RWPE2 (cell line): ENCODE results near the gene SEMA6C.
"Not testable (repeated sequence)": the region's sequence is repeated elsewhere in the genome, so short reads cannot be mapped to it uniquely, and the experiment has no call there.

Source experiments
- ATAC-seq: fragments of 200-7000 bp; cut with Tn5 transposase; 3 replicates; pipeline ENCODE4 v1.9.1; 2021; ENCODE audit warnings: low read depth
- DNase-seq: peaks from one replicate; pipeline ENCODE4 v3.0.0-alpha.2; 2020; ENCODE audit warnings: low spot score
- H3K27ac ChIP-seq: fragments of 450-650 bp; 2 replicates; pipeline ENCODE4 v1.5.1; 2017; ENCODE audit warnings: mild to moderate bottlenecking; ENCODE audit not compliant: poor library complexity, severe bottlenecking
- H3K27me3 ChIP-seq: fragments of 250-450 bp; sonication (Bioruptor Pico); 2 replicates; pipeline ENCODE4 v1.5.1; 2021; ENCODE audit warnings: mild to moderate bottlenecking, moderate library complexity; ENCODE audit not compliant: insufficient read depth, poor library complexity, severe bottlenecking
- H3K36me3 ChIP-seq: fragments of 250-450 bp; sonication (Bioruptor Pico); 2 replicates; pipeline ENCODE4 v1.5.1; 2020; ENCODE audit warnings: low read depth, mild to moderate bottlenecking, moderate library complexity
- H3K4me1 ChIP-seq: fragments of 250-450 bp; sonication (Bioruptor Pico); 2 replicates; pipeline ENCODE4 v1.5.1; 2021; ENCODE audit warnings: mild to moderate bottlenecking, moderate library complexity; ENCODE audit not compliant: insufficient read depth, poor library complexity, severe bottlenecking
- H3K4me3 ChIP-seq: fragments of 250-450 bp; sonication (Bioruptor Pico); 2 replicates; pipeline ENCODE4 v1.5.1; 2021; ENCODE audit warnings: mild to moderate bottlenecking, moderate library complexity; ENCODE audit not compliant: severe bottlenecking
- H3K9me3 ChIP-seq: fragments of 250-450 bp; sonication (Bioruptor Pico); 2 replicates; pipeline ENCODE4 v1.5.1; 2021; ENCODE audit warnings: mild to moderate bottlenecking, moderate library complexity; ENCODE audit not compliant: severe bottlenecking
- TF ChIP-seq, protein P1 (sequence below): fragments of 450-650 bp; IDR thresholded peaks from one replicate; pipeline ENCODE4 v1.5.1; 2017; ENCODE audit warnings: mild to moderate bottlenecking, moderate library complexity; ENCODE audit not compliant: poor library complexity, severe bottlenecking

The SEMA6C gene

DNA sequence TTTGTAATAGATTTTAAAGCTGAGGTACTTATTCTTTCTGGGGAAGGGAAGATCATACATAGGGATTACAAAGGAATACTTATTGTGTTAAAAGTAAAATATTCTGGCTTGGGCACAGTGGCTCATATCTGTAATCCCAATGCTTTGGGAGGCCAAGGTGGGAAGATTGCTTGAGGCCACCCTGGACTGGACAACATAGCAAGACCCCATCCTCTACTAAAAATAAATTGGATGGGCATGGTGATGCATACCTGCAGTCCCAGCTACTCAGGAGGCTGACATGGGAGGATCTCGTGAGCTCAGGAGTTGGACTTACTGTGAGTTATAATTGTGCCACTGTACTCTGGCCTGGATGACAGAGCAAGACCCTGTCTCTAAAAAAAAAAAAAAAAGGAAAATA is 48.3 kb downstream of the SEMA6C start:
- ATAC-seq = no peak

DNA sequence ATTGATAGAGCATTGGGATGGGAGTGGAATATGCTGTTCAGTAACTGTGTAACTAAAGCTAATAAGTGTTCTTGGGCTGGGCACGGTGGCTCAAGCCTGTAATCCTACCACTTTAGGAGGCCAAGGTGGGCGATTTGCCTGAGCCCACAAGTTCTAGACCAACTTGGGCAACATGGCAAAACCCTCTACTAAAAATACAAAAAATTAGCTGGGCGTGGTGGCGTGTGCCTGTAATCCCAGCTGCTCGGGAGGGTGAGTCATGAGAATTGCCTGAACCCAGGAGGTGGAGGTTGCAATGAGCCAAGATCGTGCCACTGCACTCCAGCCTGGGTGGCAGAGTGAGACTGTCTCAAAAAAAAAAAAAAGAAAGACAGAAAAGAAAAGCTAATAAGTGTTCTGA is 49.0 kb downstream of the SEMA6C start:
- H3K36me3 ChIP-seq, H3K27me3 ChIP-seq, H3K9me3 ChIP-seq, H3K4me1 ChIP-seq, DNase-seq, H3K27ac ChIP-seq, ATAC-seq, H3K4me3 ChIP-seq: not testable (repeated sequence)

More for the DNA sequence above, 48.3 kb downstream of the SEMA6C start:
- H3K4me3 ChIP-seq = no peak overlapping the region
- no peak overlapping the region for H3K27ac ChIP-seq
- H3K27me3 ChIP-seq = no peaks in the 10 kb centered on the region
- H3K4me1 ChIP-seq = no peaks in the 10 kb centered on the region
- H3K36me3 ChIP-seq = no peaks in the 10 kb centered on the region; the same call in 1 of the 2 replicates
- no peaks in the 10 kb centered on the region for H3K9me3 ChIP-seq
- DNase-seq = no peak
- TF ChIP-seq, protein P1, sequence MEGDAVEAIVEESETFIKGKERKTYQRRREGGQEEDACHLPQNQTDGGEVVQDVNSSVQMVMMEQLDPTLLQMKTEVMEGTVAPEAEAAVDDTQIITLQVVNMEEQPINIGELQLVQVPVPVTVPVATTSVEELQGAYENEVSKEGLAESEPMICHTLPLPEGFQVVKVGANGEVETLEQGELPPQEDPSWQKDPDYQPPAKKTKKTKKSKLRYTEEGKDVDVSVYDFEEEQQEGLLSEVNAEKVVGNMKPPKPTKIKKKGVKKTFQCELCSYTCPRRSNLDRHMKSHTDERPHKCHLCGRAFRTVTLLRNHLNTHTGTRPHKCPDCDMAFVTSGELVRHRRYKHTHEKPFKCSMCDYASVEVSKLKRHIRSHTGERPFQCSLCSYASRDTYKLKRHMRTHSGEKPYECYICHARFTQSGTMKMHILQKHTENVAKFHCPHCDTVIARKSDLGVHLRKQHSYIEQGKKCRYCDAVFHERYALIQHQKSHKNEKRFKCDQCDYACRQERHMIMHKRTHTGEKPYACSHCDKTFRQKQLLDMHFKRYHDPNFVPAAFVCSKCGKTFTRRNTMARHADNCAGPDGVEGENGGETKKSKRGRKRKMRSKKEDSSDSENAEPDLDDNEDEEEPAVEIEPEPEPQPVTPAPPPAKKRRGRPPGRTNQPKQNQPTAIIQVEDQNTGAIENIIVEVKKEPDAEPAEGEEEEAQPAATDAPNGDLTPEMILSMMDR = no peak

DNA sequence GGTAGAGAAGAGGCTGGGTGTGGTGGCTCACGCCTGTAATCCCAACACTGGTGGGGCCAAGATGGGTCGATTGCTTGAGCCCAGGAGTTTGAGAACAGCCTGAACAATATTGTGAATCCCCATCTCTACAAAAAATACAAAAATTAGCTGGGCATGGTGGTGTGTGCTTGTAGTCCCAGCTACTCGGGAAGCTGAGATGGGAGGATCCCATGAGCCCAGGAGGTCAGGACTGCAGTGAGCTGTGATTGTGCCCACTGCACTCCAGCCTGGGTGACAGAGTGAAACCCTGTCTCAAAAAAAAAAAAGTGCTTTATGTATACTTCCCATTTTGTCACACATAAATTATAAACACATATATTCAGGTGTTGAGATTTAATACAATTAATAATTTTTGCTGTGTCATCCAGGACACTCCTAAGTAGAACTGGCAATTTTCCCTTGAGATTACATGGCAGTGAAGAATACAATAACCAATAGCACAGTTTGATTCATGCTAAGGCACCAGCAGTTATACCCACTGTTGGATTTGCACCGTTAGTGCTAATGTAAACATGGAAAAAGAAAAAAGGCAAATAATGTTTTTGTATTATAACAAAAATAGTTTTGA is 60.4 kb downstream of the SEMA6C start:
- Histone ChIP-seq H3K9me3 (no peaks in the 10 kb centered on the region), H3K4me3 (no peak overlapping the region), H3K27me3 (no peaks in the 10 kb centered on the region), H3K4me1 (no peaks in the 10 kb centered on the region), H3K36me3 (no peaks in the 10 kb centered on the region), H3K27ac (no peak overlapping the region)
- TF ChIP-seq, protein P1 = no peak
- ATAC-seq (no peak), DNase-seq (no peak)
